ENCODE measurements around the gene SREBF1. TPM values are rescaled to one million over a fixed set of nuclear protein-coding genes. Genes with fewer than 3 reads are reported as not detected.
A peak's percentile ranks its signal among the peaks of the same experiment; 100 is the strongest.

SREBF1 gene
- total RNA-seq, 2 donors from 2014 or later, result 55.8 to 73.5 TPM

DNA sequence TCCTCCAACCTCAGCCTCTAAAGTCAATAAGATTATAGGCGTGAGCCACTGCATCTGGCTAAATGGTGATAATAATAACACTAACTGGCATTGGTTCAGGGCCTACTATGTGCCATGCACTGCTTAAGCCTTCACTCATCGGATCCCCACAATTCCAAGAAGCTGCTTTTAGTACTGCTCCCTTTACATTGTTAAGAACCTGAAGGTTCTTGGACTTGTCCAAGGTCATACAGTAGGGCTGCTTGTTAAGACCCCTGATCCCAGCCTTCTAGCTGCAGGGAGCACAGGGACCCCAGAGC, 6.6 kb downstream of the SREBF1 start:
- DNase-seq (ENCODE audit: low spot score) (no peak), ATAC-seq (no peak)
- H3K4me1 Mint-ChIP-seq (ENCODE audit: low read depth in 2 of 2), result peaks cover 30 to 32% of the 10 kb centered on the region in 2 donors
- H3K27ac Mint-ChIP-seq, result no peak overlapping the region
- no peak overlapping the region for H3K4me3 Mint-ChIP-seq
- no peaks in the 10 kb centered on the region for H3K27me3 Mint-ChIP-seq
- no peaks in the 10 kb centered on the region for H3K9me3 Mint-ChIP-seq
- no peaks in the 10 kb centered on the region for H3K36me3 Mint-ChIP-seq

DNA sequence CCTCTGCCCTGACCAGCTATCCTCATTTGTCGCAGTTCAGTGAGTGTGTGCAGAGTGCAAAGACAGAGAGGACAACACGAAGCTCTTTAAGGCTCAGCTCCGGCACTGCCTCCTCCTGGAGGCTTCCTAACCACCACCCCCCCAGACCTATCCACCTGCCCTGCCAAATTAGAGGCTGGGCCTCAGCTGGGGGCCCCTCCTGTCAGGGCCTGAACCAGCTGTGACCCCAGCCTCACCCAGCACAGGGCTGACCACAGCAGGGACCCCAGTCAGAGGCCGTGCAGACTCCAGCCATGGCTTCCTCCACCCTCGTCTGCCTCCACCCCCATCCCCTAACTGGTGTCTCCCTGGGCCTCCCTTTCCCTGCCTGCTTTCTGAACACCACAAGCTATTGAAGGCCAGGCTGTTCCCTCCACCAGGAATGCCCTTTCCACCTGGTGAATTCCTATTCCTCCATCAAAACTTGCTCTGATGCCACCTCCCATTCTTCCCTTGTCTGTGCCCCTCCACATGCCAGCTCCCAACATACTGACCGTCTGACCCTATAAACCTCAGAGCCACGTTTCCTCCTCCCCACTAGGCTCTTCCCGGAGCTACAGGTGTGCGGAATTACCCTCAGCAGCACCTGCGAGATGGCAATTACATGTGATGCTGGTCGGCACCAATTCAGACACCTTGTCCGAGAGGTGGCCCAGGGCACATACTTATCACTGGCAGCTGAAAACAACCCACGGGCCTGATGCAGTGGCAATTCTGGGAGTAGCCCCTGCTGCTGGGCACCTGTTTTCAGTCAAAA, 8.8 kb downstream of the SREBF1 start:
- Mint-ChIP-seq H3K4me1 (ENCODE audit: low read depth in 2 of 2) (peaks cover 28 to 36% of the 10 kb centered on the region in 2 donors), H3K9me3 (no peaks in the 10 kb centered on the region), H3K27me3 (no peaks in the 10 kb centered on the region), H3K4me3 (no peak overlapping the region), H3K36me3 (no peaks in the 10 kb centered on the region), H3K27ac (peak overlapping the region in 1 of 2 donors; percentile 52)
- DNase-seq (ENCODE audit: low spot score), result no peak
- no peak for ATAC-seq

DNA sequence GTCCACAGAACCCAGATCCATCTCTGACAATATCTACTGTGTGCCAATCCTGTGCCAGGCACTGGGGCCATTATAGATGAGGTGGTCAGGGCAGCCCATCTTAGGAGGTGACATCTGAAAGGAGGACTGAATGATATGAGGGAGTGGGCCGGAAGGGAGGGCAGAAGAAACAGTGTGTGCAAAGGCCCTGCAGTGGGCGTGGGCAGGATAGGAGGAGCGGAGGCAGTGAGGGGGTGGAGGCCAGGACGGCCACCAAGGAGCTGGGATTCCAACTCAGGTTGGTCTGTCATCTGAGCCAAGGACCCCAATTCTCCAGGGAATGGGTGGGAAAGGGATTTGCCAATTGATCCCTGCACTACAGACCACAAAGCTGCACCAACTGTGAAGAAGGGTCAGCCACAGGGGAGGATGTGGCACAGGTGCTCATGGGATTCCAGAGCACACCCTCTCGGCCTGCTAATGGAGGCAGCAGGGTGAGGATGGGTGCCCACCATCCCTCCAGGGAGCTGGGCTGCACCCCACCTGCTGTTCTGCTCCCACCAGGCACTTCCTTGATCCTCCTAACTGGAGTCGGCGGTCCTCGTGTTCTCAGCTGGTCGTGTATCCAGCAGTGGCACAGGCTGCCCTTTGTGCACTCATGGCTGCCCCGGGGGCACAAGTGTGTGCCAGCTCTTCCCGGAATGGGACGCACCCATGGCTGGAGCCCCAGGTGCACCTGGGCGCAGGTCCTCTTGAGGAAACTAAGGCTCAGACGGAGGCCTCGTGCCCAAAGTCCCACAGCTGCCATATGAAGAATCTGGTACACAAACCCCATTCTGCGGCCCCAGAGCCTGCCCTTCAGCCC, 9.6 kb downstream of the SREBF1 start:
- no peak overlapping the region for H3K4me3 Mint-ChIP-seq
- H3K27me3 Mint-ChIP-seq, result no peaks in the 10 kb centered on the region
- peak overlapping the region in 1 of 2 donors; percentile 76 for H3K27ac Mint-ChIP-seq
- ATAC-seq (no peak), DNase-seq (ENCODE audit: low spot score) (no peak)
- peaks cover 34 to 41% of the 10 kb centered on the region in 2 donors for H3K4me1 Mint-ChIP-seq (ENCODE audit: low read depth in 2 of 2)
- no peaks in the 10 kb centered on the region for H3K36me3 Mint-ChIP-seq
- H3K9me3 Mint-ChIP-seq, result no peaks in the 10 kb centered on the region

DNA sequence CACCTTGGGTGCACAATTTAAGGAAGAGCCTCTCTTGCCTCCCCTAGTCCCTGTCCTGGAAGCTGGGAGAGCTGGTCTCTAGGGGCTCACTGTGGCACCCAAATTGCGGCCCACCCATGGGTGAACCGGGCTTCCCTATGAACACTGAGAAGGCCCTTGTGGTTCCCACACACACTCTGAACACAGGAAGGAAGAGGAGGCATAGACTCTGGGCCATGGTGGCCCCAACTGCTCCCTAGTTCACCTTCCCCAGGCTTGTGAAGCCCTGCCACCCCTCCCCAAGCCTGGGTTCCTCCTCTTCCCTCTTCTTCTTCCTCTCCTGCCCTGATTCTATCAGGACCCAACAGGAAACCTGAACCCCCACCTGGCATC, 10.5 kb downstream of the SREBF1 start:
- Mint-ChIP-seq H3K9me3 (no peaks in the 10 kb centered on the region), H3K27me3 (no peaks in the 10 kb centered on the region), H3K4me3 (peak overlapping the region; percentile 41), H3K36me3 (no peaks in the 10 kb centered on the region), H3K4me1 (ENCODE audit: low read depth in 2 of 2) (peaks cover 34 to 40% of the 10 kb centered on the region in 2 donors), H3K27ac (peak overlapping the region; percentile 41 to 76)
- ATAC-seq (no peak), DNase-seq (ENCODE audit: low spot score) (no peak)

DNA sequence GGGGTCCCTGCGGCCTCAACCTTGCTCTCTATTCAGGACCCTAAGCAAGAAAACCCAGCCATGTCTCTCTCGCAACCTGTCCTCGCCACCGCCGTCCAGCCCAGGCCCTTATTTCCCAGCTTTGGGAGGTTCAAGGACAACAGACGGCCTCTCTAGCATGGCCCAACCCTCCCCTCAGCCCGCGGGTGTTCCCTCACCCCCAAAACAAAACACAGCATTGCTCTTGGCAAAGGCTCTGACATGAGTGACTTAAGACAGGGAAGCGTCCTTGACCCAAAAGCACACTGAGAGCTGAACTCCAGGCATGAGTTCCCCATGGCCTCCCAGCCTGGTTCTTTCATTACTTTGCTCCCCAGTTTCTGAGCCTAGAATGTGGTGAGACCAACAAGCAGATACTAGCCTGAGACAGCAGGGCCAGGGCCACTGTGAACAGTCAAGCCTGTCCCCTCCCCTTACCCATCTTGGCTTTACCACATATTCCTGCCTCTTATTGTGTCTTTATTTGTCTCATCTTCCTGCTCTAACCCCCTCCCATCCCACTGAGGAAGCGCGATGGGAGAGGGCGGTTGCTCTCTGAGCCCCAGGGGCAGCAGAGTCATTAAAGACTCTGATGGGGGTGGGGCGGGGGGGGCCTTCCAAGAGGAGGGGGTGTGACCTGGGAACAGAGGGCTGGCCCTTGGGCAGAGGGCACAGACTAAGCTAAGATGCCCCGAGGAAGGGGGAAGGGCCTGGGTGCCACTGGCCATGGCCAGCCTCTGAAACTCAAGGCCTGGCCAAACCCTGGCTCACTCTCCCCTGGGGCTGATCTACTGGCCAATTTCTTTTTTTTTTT, 11.8 kb downstream of the SREBF1 start:
- Mint-ChIP-seq H3K4me1 (ENCODE audit: low read depth in 2 of 2) (peaks cover 34 to 45% of the 10 kb centered on the region in 2 donors), H3K27ac (peak overlapping the region in 1 of 2 donors; percentile 64), H3K27me3 (no peaks in the 10 kb centered on the region), H3K9me3 (no peaks in the 10 kb centered on the region), H3K4me3 (peak overlapping the region; percentile 64), H3K36me3 (no peaks in the 10 kb centered on the region)
- DNase-seq (ENCODE audit: low spot score) (no peak), ATAC-seq (no peak)

DNA sequence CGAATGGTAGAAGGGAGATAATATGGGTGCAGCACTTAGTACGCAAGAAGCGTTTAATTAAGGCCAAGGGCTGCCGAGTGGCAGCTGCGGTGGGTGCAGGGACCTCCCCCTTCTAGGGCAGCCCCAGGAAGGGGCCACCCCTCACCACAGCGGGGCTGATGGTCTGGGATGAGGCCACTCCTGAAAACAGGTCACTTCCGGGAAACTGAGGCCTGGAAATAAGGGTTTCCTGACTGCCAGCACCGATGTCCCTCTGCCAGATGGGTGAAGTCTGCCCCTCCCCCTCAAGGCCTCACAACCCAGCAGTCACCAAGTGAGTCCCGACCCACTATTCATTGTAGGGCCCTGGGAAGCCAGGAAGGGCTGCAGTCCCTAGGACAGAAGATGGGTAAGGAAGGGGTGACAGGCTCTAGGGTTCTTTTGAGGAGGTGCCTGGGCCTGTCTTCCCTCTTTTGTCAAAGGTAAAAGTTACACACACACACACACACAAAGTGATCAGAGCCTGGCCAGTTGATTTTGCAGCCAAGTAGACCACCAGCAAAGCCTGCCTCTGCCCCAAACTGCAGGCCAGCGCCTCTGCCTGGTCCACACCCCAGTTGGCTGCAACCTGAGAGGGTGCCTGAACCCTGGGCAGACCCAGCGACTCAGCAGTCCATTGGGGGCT, 12.5 kb downstream of the SREBF1 start:
- Mint-ChIP-seq H3K9me3 (no peaks in the 10 kb centered on the region), H3K27me3 (no peaks in the 10 kb centered on the region), H3K4me1 (ENCODE audit: low read depth in 2 of 2) (peaks cover 41 to 53% of the 10 kb centered on the region in 2 donors), H3K27ac (peak overlapping the region; percentile 64 to 81), H3K36me3 (no peaks in the 10 kb centered on the region), H3K4me3 (peak overlapping the region; percentile 64)
- ATAC-seq (peak; percentile 7 to 18), DNase-seq (ENCODE audit: low spot score) (no peak)

DNA sequence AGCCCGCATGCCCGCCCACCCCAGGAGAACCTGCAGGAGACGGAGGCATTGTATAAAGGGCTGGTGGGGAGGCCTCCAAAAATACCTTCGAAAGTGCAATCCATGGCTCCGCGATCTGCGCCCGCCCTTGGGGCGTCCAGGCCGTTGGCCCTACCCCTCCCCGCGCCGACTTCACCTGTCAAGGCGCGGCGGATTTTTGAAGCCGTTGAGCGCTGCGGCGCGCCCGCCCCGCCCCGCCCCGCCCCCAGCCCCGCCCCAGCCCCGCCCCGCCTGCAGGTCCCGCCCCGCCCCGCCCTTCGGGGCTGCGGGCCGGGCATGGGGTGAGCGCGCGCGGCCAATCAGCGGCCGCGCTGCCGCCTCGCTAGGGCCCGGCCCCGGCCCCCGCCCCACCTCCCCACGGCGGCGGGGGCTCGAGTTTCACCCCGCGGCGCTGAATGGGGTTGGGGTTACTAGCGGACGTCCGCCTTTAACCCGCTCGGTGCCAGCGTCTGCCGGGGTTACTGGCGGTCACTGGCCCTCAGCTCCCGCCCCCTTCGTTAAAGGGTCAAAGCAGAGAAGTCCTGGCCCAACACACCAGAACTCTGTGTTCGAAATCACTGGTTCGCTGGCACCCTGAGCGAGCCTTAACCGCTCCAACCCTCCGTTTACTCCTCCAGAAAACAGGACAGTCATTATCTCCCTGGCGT, 13.2 kb downstream of the SREBF1 start:
- H3K4me1 Mint-ChIP-seq (ENCODE audit: low read depth in 2 of 2), result peaks cover 48 to 58% of the 10 kb centered on the region in 2 donors
- DNase-seq (ENCODE audit: low spot score) (peak; percentile 89), ATAC-seq (peak; percentile 92)
- no peaks in the 10 kb centered on the region for H3K27me3 Mint-ChIP-seq
- peak overlapping the region; percentile 64 for H3K4me3 Mint-ChIP-seq
- no peaks in the 10 kb centered on the region for H3K9me3 Mint-ChIP-seq
- H3K27ac Mint-ChIP-seq, result peak overlapping the region; percentile 64 to 81
- H3K36me3 Mint-ChIP-seq, result no peaks in the 10 kb centered on the region

DNA sequence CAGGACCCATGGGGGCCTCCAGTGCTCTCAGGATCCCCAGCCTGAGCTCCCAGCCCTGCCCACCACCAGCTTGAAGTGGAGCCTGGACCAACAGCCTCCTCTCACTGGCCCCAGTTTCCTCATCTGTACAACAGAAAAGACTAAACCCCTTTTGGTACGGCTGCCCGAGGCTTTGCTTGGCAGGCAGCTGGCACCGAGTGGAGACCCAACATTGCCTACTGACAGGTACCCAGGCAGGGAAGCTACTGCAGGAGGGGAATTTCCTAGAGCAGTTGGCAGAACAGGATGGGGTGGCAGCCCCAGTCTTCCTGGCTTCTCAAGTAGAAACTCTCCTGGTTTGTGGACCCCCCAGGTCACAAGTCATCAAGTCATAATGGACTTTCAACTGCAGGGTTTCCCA, 14.2 kb downstream of the SREBF1 start:
- Mint-ChIP-seq H3K27me3 (no peaks in the 10 kb centered on the region), H3K4me1 (ENCODE audit: low read depth in 2 of 2) (peaks cover 48 to 58% of the 10 kb centered on the region in 2 donors), H3K36me3 (no peaks in the 10 kb centered on the region), H3K27ac (peak overlapping the region in 1 of 2 donors; percentile 51), H3K4me3 (peak overlapping the region; percentile 34), H3K9me3 (no peaks in the 10 kb centered on the region)
- no peak for ATAC-seq
- DNase-seq (ENCODE audit: low spot score), result no peak

DNA sequence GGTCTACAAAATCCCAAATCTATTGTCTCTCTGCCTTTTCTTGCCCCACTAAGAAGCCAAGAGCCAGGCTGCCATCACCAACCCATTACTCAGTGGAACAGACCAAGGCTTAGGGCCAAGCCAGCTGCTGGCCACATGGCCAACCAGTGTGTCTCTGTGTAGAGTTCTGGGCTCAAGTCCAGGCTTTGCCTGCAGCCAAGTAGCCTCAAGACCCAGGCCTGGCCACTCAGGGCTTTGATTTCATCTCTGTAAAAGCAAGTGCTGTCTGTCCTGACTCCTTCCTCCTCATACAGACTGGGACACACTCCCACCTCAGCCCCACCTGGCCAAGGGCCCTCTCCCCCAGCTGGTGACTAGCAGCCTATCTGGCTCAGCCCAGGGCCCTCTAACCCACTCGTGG, 14.6 kb downstream of the SREBF1 start:
- H3K27ac Mint-ChIP-seq, result peak overlapping the region in 1 of 2 donors; percentile 51
- no peak for ATAC-seq
- no peaks in the 10 kb centered on the region for H3K36me3 Mint-ChIP-seq

DNA sequence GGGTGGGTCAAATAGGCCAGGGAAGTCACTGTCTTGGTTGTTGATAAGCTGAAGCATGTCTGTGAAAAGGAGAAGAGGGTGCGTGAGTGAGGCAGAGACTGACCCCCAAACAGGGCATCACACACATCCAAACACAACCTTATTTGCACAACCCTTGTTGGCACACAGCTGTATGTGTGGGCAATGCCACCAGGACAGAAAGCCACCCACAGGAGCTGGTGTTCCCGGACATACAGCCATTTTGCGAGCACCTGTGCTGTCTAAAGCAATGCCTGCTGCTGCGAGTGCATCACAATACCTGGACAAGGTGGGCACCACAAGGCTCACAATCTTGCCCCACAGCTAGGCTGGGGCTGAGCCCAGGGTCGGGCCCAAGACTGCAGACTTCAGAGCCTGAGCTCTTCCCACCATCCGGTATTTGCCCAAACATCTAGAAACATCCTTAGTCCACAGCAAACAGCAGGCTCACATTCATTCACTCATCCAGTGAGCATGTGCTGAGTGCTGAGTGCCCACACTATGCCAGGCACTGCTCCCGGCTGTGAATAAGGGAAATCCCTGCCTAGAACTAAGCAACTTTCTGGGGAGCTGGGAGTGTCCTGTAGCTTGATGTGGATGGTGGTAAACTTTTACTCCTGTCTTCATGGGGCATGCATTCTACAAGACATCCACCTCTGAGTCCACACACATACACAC, 16.2 kb downstream of the SREBF1 start:
- no peak for DNase-seq (ENCODE audit: low spot score)
- H3K27ac Mint-ChIP-seq, result no peak overlapping the region
- H3K4me3 Mint-ChIP-seq, result no peak overlapping the region
- ATAC-seq, result no peak
- H3K36me3 Mint-ChIP-seq, result no peaks in the 10 kb centered on the region
- no peaks in the 10 kb centered on the region for H3K27me3 Mint-ChIP-seq
- peaks cover 35 to 43% of the 10 kb centered on the region in 2 donors for H3K4me1 Mint-ChIP-seq (ENCODE audit: low read depth in 2 of 2)
- H3K9me3 Mint-ChIP-seq, result no peaks in the 10 kb centered on the region

More for the DNA sequence above, 14.6 kb downstream of the SREBF1 start:
- Mint-ChIP-seq H3K27me3 (no peaks in the 10 kb centered on the region), H3K4me1 (ENCODE audit: low read depth in 2 of 2) (peaks cover 48 to 58% of the 10 kb centered on the region in 2 donors), H3K9me3 (no peaks in the 10 kb centered on the region), H3K4me3 (no peak overlapping the region)
- no peak for DNase-seq (ENCODE audit: low spot score)

DNA sequence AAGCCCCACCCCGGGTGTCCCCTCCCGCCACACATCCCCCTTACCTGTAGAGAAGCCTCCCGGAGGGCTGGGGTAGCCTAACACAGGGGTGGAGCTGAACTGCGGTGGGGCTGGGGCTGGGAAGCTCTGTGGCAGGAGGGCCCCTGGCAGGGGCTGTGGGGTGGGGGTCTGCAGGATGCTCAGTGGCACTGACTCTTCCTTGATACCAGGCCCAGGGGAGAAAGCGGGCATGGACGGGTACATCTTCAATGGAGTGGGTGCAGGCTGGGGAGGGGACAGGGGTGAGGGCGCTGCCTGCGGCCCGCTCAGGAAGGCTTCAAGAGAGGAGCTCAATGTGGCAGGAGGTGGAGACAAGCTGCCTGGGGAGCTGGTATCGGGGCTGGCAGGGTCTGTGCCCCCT, 16.7 kb downstream of the SREBF1 start:
- Mint-ChIP-seq H3K4me3 (peak overlapping the region; percentile 53), H3K4me1 (ENCODE audit: low read depth in 2 of 2) (peaks cover 34 to 41% of the 10 kb centered on the region in 2 donors), H3K36me3 (no peaks in the 10 kb centered on the region), H3K9me3 (no peaks in the 10 kb centered on the region), H3K27ac (peak overlapping the region in 1 of 2 donors; percentile 73), H3K27me3 (no peaks in the 10 kb centered on the region)
- no peak for ATAC-seq
- DNase-seq (ENCODE audit: low spot score), result no peak

DNA sequence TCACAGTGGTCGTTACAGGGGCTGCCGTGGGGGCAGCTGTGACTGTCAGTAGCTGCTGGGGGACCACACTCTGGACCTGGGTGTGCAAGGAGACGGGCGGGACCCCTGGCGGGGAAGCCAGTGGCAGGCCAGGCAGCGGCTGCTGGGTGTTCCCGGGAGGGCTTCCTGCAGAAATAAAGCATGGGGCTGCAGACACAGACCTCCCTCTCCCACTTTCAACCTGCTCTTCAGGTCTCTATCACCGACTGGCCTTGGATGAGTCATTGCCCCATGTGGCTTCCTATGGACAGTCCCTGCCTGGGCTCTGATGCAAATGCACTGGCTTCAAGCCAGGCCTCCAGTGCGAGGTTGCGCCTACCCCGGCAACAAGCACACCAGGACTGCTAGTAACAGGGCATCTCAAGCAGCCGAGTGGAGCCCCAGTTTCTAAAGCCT, 17.2 kb downstream of the SREBF1 start:
- H3K36me3 Mint-ChIP-seq, result no peaks in the 10 kb centered on the region
- H3K4me3 Mint-ChIP-seq, result peak overlapping the region; percentile 53
- H3K9me3 Mint-ChIP-seq, result no peaks in the 10 kb centered on the region
- peak overlapping the region in 1 of 2 donors; percentile 73 for H3K27ac Mint-ChIP-seq
- no peaks in the 10 kb centered on the region for H3K27me3 Mint-ChIP-seq
- DNase-seq (ENCODE audit: low spot score) (peak; percentile 90), ATAC-seq (peak; percentile 80 to 88)
- H3K4me1 Mint-ChIP-seq (ENCODE audit: low read depth in 2 of 2), result peaks cover 29 to 37% of the 10 kb centered on the region in 2 donors
